ENCODE data around the gene PLK3.
"Not testable (repeated sequence)": the region's sequence is repeated elsewhere in the genome, so short reads cannot be mapped to it uniquely, and the experiment has no call there.

PLK3 gene

GRCh38 chr1:44799770-44800584 is at the start of gene PLK3:
TSS of gene PLK3 (plus strand) at chr1:44800377. CDS start at chr1:44800464, 87 bp downstream.
- peak; percentile 99 for DNase-seq

- DNase-seq: no peak
These were observed 42.8 kb upstream of the PLK3 start for GRCh38 chr1:44757420-44757819.

DNA sequence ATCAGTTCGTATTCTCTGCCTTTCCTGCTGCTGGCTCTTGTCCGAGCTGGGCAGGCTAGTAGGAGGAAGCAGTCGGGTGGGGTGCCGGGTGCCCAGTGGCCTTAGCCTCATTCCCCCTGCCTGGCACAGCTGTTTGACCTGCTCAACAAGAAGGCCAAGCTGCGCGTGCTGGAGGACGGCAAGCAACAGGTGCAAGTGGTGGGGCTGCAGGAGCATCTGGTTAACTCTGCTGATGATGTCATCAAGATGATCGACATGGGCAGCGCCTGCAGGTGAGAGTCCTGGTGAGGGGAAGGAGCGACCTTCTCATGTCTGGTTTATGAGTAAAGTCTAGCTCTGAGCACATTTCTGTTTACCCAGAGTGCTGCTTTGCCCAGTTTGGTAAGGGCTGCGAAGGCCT is 41.1 kb upstream of the PLK3 start:
- no peak for DNase-seq

DNA sequence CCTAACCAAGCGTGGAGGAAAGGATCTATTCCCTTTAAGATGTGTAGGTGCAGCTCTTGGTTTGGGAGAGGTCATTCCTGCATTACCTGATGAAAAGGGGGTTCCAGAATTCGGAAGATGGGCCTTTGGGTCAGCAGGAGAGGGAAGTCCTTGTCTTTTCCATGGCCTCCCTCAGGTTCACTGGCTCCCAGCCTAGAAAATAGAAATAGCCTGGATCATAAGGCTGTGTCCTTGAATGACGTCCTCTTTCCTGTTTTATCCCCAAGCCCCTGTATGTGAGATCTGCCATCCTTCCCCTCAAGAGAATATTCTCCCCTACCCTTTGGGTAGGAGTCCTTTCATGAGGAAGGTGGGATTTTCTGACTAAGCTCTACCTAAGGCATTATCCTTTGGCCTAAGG is 39.3 kb upstream of the PLK3 start:
- DNase-seq: no peak

DNA sequence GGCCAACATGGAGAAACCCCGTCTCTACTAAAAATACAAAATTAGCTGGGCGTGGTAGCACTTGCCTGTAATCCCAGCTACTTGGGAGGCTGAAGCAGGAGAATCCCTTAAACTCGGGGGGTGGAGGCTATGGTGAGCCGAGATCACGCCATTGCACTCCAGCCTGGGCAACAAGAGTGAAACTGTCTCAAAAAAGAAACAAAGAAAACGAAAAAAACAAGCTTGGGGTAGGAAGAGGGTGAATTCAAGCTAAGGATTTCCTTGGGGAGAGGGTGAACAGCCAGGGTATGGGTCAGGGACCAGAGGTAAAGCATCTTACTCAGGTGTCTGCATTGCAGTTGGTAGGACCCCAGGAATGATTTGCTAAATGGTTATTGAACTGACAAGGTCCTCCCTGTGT is 33.8 kb upstream of the PLK3 start:
- DNase-seq: not testable (repeated sequence)

- DNase-seq: peak; percentile 96
These were observed 24.9 kb upstream of the PLK3 start, which contains the start of gene RPS8 for GRCh38 chr1:44775078-44775929. TSS of gene RPS8 (plus strand) at chr1:44775540. CDS start at chr1:44775597, 57 bp downstream.

GRCh38 chr1:44775930-44776729 is 24.0 kb upstream of the PLK3 start:
- peak; percentile 74 for DNase-seq

DNA sequence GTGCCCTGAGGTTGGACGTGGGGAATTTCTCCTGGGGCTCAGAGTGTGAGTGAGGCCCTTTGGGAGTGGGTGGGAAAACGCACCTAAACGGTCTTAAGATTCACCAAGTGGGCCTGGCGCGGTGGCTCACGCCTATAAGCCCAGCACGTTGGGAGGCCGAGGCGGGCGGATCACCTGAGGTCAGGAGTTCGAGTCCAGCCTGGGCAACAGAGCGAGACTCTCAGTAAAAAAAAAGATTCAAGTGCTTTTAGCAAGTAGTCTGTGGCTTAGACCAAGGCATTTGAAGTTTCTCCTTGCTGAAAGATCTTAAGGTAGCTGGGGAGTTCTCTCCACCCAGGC is 23.5 kb upstream of the PLK3 start:
- no peak for DNase-seq

- DNase-seq: no peak
These were observed 22.6 kb upstream of the PLK3 start for GRCh38 chr1:44777547-44777946.

GRCh38 chr1:44777969-44778635 is 22.1 kb upstream of the PLK3 start:
- DNase-seq: no peak

GRCh38 chr1:44778705-44779576 is 21.2 kb upstream of the PLK3 start:
- no peak for DNase-seq

DNA sequence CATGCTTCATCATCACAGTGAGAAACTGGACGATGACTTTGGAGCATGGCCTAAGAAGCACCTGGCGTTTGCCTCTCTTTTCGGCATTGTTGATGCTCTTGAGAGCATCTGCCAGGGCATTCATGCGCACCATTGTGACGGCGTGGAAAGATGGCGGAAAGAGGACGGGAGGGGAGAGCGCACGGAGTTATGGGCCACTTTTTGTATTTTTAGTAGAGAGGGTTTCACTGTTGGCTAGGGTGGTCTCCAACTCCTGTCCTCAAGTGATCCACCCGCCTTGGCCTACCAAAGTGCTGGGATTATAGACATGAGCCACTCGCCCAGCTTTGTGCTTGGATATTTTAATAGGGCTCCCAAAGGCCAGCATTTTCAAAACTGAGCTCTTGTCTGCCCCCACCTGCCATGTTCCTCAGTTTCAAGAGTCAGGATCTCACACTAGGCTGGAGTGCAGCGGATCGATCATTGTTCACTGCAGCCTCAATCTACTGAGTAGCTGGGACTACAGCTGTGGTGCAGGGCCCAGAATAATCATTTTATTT is 19.5 kb upstream of the PLK3 start:
- DNase-seq: no peak

DNA sequence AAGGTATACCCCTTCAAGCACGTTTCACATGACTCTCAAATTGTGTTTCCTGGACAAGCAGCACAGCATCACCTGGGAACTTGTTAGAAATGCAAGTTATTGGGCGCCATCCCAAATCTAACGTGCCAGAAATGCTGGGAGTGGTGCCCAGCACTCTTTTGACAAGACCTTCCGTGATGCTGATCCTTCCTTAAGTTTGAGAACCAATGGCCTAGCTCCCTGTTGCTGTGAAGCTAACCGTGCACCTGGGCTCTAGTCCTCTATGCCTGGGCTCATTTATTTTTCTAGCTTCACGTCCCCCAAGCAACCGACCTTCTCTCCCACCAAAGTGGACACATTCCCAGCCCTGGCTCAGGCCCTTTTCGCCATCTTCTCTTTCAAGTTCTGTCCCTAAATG is 16.5 kb upstream of the PLK3 start:
- no peak for DNase-seq

GRCh38 chr1:44784094-44785028 is 15.8 kb upstream of the PLK3 start:
- peak; percentile 75 for DNase-seq

GRCh38 chr1:44785029-44785380 is 15.2 kb upstream of the PLK3 start:
- DNase-seq: no peak

- no peak for DNase-seq
These were observed 14.6 kb upstream of the PLK3 start for GRCh38 chr1:44785501-44786137.

GRCh38 chr1:44786138-44786840 is 13.9 kb upstream of the PLK3 start:
- peak; percentile 90 for DNase-seq

GRCh38 chr1:44786841-44787426 is 13.2 kb upstream of the PLK3 start:
- no peak for DNase-seq

GRCh38 chr1:44787506-44787905 is 12.7 kb upstream of the PLK3 start:
- DNase-seq: no peak
